GM20000 (cell line): ENCODE results near the gene C1QA.

Source experiments
- DNase-seq: peaks from one replicate; pipeline ENCODE4 v3.0.0; 2012; ENCODE audit warnings: low spot score
- CTCF ChIP-seq: IDR thresholded peaks from 2 replicates; pipeline ENCODE4 v1.5.1; 2012; ENCODE audit warnings: mild to moderate bottlenecking, control low read depth; ENCODE audit errors: extremely low read depth, missing control alignments

C1QA gene

GRCh38 chr1:22683547-22683946, 47.1 kb downstream of the C1QA start:
- DNase-seq, result no peak
- TF ChIP-seq CTCF, result no peak

GRCh38 chr1:22685591-22686059, 49.2 kb downstream of the C1QA start:
- no peak for DNase-seq
- TF ChIP-seq CTCF, result no peak

- no peak for TF ChIP-seq CTCF
- DNase-seq, result no peak
Observed at GRCh38 chr1:22687191-22687590, 50.8 kb downstream of the C1QA start.

GRCh38 chr1:22688466-22688865, 52.0 kb downstream of the C1QA start:
- no peak for TF ChIP-seq CTCF
- no peak for DNase-seq
